ENCODE measurements around the gene RNF220. TPM values are rescaled to one million over a fixed set of nuclear protein-coding genes. Genes with fewer than 3 reads are reported as not detected.

Gene RNF220
- total and polyA plus RNA-seq, 2 of the 4 experiments (the other 2 are of a cell fraction): 71.8 to 77.1 TPM

DNA sequence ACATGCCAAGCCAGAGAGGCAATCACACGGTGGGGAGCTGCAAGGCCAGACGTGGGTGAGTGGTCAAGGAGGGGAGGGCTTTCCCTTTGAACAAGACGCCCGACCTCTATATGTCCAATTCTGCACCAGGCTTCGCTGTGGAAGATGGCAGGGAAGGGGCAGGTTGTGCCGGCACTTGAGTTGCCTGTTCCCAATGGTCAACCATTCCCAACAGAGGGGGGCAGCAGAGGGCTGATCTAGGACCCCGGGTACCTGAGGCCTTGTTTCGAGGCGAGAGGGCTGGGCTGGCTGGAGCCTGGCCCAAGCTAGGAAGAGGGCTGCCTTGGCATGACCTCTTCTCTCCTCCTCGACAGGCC, 204.3 kb downstream of the RNF220 start:
- Histone ChIP-seq H4K5ac (ENCODE audit: low read depth, low read length) (no peak overlapping the region), H3K27me3 (ENCODE audit: control insufficient read depth, insufficient read depth, low read length) (peaks cover 41% of the 10 kb centered on the region), H3K9me1 (ENCODE audit: insufficient read depth, low read length) (no peaks in the 10 kb centered on the region), H2BK15ac (ENCODE audit: low read depth, low read length) (no peak overlapping the region), H2BK20ac (ENCODE audit: low read depth, low read length) (no peak overlapping the region), H3K14ac (replicated peaks; ENCODE audit: low read depth, low read length) (no peak overlapping the region), H3K18ac (ENCODE audit: low read depth, low read length) (no peak overlapping the region), H3K27ac (ENCODE audit: insufficient read depth, low read length) (no peak overlapping the region), H3K23ac (ENCODE audit: low read depth, low read length) (no peak overlapping the region), H3K4me1 (ENCODE audit: control insufficient read depth, insufficient read depth, low read length) (no peaks in the 10 kb centered on the region), H2AK5ac (ENCODE audit: low read depth, low read length) (no peak overlapping the region), H3K36me3 (ENCODE audit: control insufficient read depth, insufficient read depth, low read length) (no peaks in the 10 kb centered on the region), H3K9me3 (ENCODE audit: control insufficient read depth, insufficient read depth, low read length) (no peaks in the 10 kb centered on the region), H3K4me3 (ENCODE audit: insufficient read depth, low read depth, low read length) (no peak overlapping the region), H2AFZ (replicated peaks; ENCODE audit: low read length, poor library complexity) (peak overlapping the region; percentile 58), H2BK5ac (ENCODE audit: low read depth, low read length, poor library complexity, severe bottlenecking) (no peak overlapping the region), H4K8ac (ENCODE audit: low read depth in 2 of 2, low read length in 2 of 2) (no peak overlapping the region), H2BK120ac (ENCODE audit: low read depth, low read length) (no peak overlapping the region), H3K9ac (ENCODE audit: low read depth, low read length) (no peak overlapping the region), H3K79me1 (ENCODE audit: low read depth in 1 of 2, low read length in 2 of 2) (no peaks in the 10 kb centered on the region), H3K4ac (ENCODE audit: low read depth, low read length) (no peak overlapping the region), H3K4me2 (ENCODE audit: low read depth, low read length) (no peak overlapping the region), H4K20me1 (ENCODE audit: insufficient read depth, low read length) (no peaks in the 10 kb centered on the region), H2AK9ac (replicated peaks; ENCODE audit: low read depth, low read length, poor library complexity) (no peak overlapping the region), H4K91ac (ENCODE audit: insufficient read depth, low read depth, low read length) (no peak overlapping the region), H3K56ac (ENCODE audit: extremely low read depth, insufficient read depth, low read length) (no peak overlapping the region)
- no TSS peak for BruUV-seq (replicated peaks)
- WGBS, 2 experiments (ENCODE audit: extremely low coverage in 2 of 2, insufficient read length in 1 of 2): 11% methylated on average over 3 of the region's 10 CpGs; no CpG with 5 or more reads in 1 of the 2 experiments
- ATAC-seq (ENCODE audit: low read depth) (peak; percentile 94), DNase-seq (peak; percentile 44)
- dilution Hi-C loops (cut with HindIII; ENCODE audit: low sequenced_read_pairs, unreplicated experiment): no loop called here
- CTCF ChIA-PET: interaction anchor here (1.0 to 5.0 kb wide), 3 partner anchors 20 to 43 kb away, joined by 4 to 39 read pairs (median 7); no protein-coding TSS in a partner anchor
- in situ Hi-C loops (cut with MboI; ENCODE audit: low sequenced_read_pairs): loop anchor here (5.0 kb wide), 1 partner anchor 43 kb away; no protein-coding TSS in a partner anchor
- TF ChIP-seq, protein P1, sequence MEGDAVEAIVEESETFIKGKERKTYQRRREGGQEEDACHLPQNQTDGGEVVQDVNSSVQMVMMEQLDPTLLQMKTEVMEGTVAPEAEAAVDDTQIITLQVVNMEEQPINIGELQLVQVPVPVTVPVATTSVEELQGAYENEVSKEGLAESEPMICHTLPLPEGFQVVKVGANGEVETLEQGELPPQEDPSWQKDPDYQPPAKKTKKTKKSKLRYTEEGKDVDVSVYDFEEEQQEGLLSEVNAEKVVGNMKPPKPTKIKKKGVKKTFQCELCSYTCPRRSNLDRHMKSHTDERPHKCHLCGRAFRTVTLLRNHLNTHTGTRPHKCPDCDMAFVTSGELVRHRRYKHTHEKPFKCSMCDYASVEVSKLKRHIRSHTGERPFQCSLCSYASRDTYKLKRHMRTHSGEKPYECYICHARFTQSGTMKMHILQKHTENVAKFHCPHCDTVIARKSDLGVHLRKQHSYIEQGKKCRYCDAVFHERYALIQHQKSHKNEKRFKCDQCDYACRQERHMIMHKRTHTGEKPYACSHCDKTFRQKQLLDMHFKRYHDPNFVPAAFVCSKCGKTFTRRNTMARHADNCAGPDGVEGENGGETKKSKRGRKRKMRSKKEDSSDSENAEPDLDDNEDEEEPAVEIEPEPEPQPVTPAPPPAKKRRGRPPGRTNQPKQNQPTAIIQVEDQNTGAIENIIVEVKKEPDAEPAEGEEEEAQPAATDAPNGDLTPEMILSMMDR (conservative IDR thresholded peaks at IDR 0.05; ENCODE audit: low read depth, low read length): peak; percentile 70
- TF ChIP-seq, protein P2, sequence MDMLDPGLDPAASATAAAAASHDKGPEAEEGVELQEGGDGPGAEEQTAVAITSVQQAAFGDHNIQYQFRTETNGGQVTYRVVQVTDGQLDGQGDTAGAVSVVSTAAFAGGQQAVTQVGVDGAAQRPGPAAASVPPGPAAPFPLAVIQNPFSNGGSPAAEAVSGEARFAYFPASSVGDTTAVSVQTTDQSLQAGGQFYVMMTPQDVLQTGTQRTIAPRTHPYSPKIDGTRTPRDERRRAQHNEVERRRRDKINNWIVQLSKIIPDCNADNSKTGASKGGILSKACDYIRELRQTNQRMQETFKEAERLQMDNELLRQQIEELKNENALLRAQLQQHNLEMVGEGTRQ (IDR thresholded peaks at IDR 0.05; ENCODE audit: low read depth, low read length): no peak
- no peak for TF ChIP-seq BHLHE40 (IDR thresholded peaks at IDR 0.05; ENCODE audit: low read depth, low read length)
- no peak for TF ChIP-seq RFX5 (IDR thresholded peaks at IDR 0.05; ENCODE audit: low read depth, low read length)
- TF ChIP-seq FOS (IDR thresholded peaks at IDR 0.05; ENCODE audit: low read depth, low read length): no peak
- peak; percentile 89 for TF ChIP-seq SMC3 (IDR thresholded peaks at IDR 0.05; ENCODE audit: low read depth, low read length)
- no peak for TF ChIP-seq CHD1 (IDR thresholded peaks at IDR 0.05; ENCODE audit: low read depth, low read length)
- no peak for TF ChIP-seq MXI1 (IDR thresholded peaks at IDR 0.05; ENCODE audit: borderline replicate concordance, low read depth, low read length)
- no peak for TF ChIP-seq MAFK (IDR thresholded peaks at IDR 0.05; ENCODE audit: low read depth, low read length)
- peak; percentile 85 for TF ChIP-seq RAD21 (IDR thresholded peaks at IDR 0.05; ENCODE audit: low read length)
- no peak for TF ChIP-seq NFE2L2 (IDR thresholded peaks at IDR 0.05; ENCODE audit: low read depth, low read length)
- POLR2A ChIA-PET (ENCODE audit: unreplicated experiment): interaction anchor here (0.6 kb wide), 1 partner anchor 13 kb away, joined by 3 read pairs; no protein-coding TSS in a partner anchor
- intact Hi-C loops (cut with micrococcal nuclease): loop anchor here (1.0 kb wide), 1 partner anchor 44 kb away; no protein-coding TSS in a partner anchor
